Measurements from ENCODE around the gene SETD1A. TPM values are rescaled to one million over a fixed set of nuclear protein-coding genes. Genes with fewer than 3 reads are reported as not detected.
A peak's percentile ranks its signal among the peaks of the same experiment; 100 is the strongest.

The SETD1A gene
- total and polyA plus RNA-seq, 9 of the 15 experiments (the other 6 are each of a cell fraction or from before 2014, with no cell fraction given): 0.08 to 36.0 (median 4.2) TPM

GRCh38 chr16:31033709-31034492 lies 76.3 kb downstream of the SETD1A start:
- CTCF ChIA-PET (ENCODE audit: low intra/inter-chr PET ratio): no interaction called here
- Histone ChIP-seq H2AFZ (ENCODE audit: low read depth, low read length) (peak overlapping the region; percentile 93), H3K4me3 (peak overlapping the region; percentile 98), H3K27ac (ENCODE audit: extremely low read depth, low read depth, low read length) (peak overlapping the region; percentile 91), H3K4me1 (replicated peaks in 1 of 2; ENCODE audit: control insufficient read depth in 2 of 2, insufficient read depth in 2 of 2, low read length in 2 of 2) (peaks cover 16 to 20% of the 10 kb centered on the region in 2 experiments), H3K4me2 (ENCODE audit: insufficient read depth, low read length) (peak overlapping the region; percentile 99), H4K20me1 (replicated peaks; ENCODE audit: control insufficient read depth, insufficient read depth, low read length) (peaks cover 4% of the 10 kb centered on the region), H3K27me3 (ENCODE audit: control insufficient read depth in 2 of 2, insufficient read depth in 2 of 2, low read length in 2 of 2) (no peaks in the 10 kb centered on the region), H3K36me3 (ENCODE audit: control insufficient read depth, insufficient read depth, low read length) (peaks cover 32% of the 10 kb centered on the region; the same call in 2 of the 3 replicates), H3K9me1 (ENCODE audit: control insufficient read depth, insufficient read depth, low read length) (peaks cover 8% of the 10 kb centered on the region), H3K79me2 (ENCODE audit: control insufficient read depth, insufficient read depth, low read length) (peaks cover 21% of the 10 kb centered on the region), H3K9ac (ENCODE audit: insufficient read depth in 1 of 2, low read depth in 2 of 2, low read length in 2 of 2) (peak overlapping the region; percentile 79 to 92), H3K9me3 (replicated peaks; ENCODE audit: control insufficient read depth, insufficient read depth, low read depth, low read length) (no peaks in the 10 kb centered on the region; the same call in 1 of the 2 replicates)
- FAIRE-seq (peak; percentile 94), ATAC-seq (peak; percentile 89), DNase-seq (ENCODE audit: extremely low read depth in 1 of 4, low spot score in 3 of 4) (peak; percentile 93 to 97 (median 95))
- intact Hi-C loops (cut with micrococcal nuclease): loop anchor here (1.0 to 5.0 kb wide), 3 partner anchors 38 to 63 kb away; no protein-coding TSS in a partner anchor
- in situ Hi-C loops (cut with MboI): no loop called here
- POLR2A ChIA-PET: interaction anchor here (0.7 to 3.1 kb wide), 5 partner anchors 19 to 146 kb away, joined by 3 to 12 read pairs (median 4); partner anchors contain the start of genes FUS, ZNF646 and ZNF668
- BruUV-seq (replicated peaks): TSS peak; percentile 88
- 1% methylated on average over 32 of the region's 47 CpGs for WGBS (ENCODE audit: insufficient coverage, low coverage, missing lambda C conversion rate)
- no peak for TF ChIP-seq ZBTB33 (CRISPR knock-in tag; IDR thresholded peaks at IDR 0.05)
- peak in 1 of 2 experiments; percentile 31; a peak in 1 of 4 replicates for TF ChIP-seq MAZ (CRISPR knock-in tag; conservative IDR thresholded peaks at IDR 0.05 in 1 of 2, IDR thresholded peaks at IDR 0.05 in 1 of 2)
- no peak for TF ChIP-seq ZNF146 (CRISPR knock-in tag; IDR thresholded peaks at IDR 0.05; ENCODE audit: unreplicated experiment)
- peak; percentile 96 for TF ChIP-seq NRF1 (conservative IDR thresholded peaks at IDR 0.05 in 1 of 2, IDR thresholded peaks at IDR 0.05 in 1 of 2)
- TF ChIP-seq SMARCC2 (IDR thresholded peaks at IDR 0.05; ENCODE audit: low read depth): no peak
- no peak for TF ChIP-seq ZNF311 (CRISPR knock-in tag; IDR thresholded peaks at IDR 0.05)
- TF ChIP-seq ZBTB7A (IDR thresholded peaks at IDR 0.05; ENCODE audit: borderline replicate concordance, control insufficient read depth, low read depth, low read length): peak; percentile 30; the same call in 1 of the 2 replicates
- TF ChIP-seq PTTG1 (tag; IDR thresholded peaks at IDR 0.05; ENCODE audit: low read depth): no peak
- TF ChIP-seq SPI1 (IDR thresholded peaks at IDR 0.05; ENCODE audit: borderline replicate concordance, low read depth, low read length): no peak
- TF ChIP-seq SMC3 (conservative IDR thresholded peaks at IDR 0.05; ENCODE audit: insufficient read depth, low read depth, low read length): 0 out of 2 replicates have a peak, but pooled peaks have one; percentile 6
- 0 out of 4 replicates have a peak, but pooled peaks of 1 of the 2 experiments have one; percentile 29 for TF ChIP-seq TBL1XR1 (IDR thresholded peaks at IDR 0.05; ENCODE audit: low read length in 2 of 2)
- no peak for TF ChIP-seq SNAPC5 (CRISPR knock-in tag; IDR thresholded peaks at IDR 0.05)
- peak; percentile 82 to 83; a peak in 3 of 4 replicates for TF ChIP-seq SIX5 (IDR thresholded peaks at IDR 0.05; ENCODE audit: borderline replicate concordance in 1 of 2, insufficient read depth in 1 of 2, low read depth in 1 of 2, low read length in 2 of 2)
- no peak for TF ChIP-seq DIDO1 (tag; IDR thresholded peaks at IDR 0.05; ENCODE audit: low read depth)
- TF ChIP-seq OTX1 (CRISPR knock-in tag; IDR thresholded peaks at IDR 0.05): no peak
- TF ChIP-seq TEAD2 (tag; IDR thresholded peaks at IDR 0.05): no peak
